Measurements from ENCODE around the gene GPR157. TPM values are rescaled to one million over a fixed set of nuclear protein-coding genes. Genes with fewer than 3 reads are reported as not detected.

Gene GPR157
- total RNA-seq, 1 donor from 2014 or later = 44.0 TPM

DNA sequence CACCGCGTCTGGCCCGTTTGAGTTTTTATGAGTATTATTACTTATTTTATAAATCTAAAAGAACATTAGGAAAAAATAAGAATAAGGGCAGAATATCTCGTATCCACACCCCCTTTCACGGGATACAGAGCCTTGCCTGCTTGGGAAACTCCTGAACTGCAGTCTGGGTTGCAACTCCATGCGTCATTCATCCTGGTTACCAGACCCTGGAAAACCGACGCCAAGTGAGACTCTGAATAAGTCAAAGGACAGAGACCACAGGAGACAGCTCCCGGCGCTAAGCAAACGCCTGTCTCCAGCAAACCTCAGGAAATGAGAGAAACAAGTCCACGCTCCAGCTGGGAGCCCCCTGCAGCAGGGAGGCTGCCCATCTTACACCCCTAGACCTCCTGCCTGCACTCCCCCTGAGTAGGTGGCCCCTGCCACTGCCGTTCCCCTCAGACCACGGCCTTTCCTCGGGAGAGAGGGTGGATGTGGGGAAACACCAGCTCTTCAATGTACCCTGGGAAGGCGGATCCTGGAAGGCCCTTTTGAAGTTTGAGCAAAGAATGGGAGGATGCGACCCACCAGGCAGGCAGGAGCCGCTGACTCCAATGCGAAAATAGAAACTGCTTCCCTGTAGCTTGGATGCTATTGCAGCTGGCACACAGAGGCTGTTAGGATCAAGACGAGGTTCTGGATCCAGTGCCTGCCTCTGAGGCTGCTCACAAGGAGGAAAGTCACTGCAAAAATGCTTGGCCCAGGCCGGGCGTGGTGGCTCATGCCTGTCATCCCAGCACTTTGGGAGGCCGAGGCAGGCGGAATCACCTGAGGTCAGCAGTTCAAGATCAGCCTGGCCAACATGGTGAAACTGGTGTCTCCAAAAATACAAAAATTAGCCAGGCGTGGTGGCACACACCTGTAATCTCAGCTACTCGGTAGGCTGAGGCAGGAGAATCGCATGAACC, 37.7 kb upstream of the GPR157 start:
- DNase-seq (ENCODE audit: low read depth) = no peak
- TF ChIP-seq, protein P1, sequence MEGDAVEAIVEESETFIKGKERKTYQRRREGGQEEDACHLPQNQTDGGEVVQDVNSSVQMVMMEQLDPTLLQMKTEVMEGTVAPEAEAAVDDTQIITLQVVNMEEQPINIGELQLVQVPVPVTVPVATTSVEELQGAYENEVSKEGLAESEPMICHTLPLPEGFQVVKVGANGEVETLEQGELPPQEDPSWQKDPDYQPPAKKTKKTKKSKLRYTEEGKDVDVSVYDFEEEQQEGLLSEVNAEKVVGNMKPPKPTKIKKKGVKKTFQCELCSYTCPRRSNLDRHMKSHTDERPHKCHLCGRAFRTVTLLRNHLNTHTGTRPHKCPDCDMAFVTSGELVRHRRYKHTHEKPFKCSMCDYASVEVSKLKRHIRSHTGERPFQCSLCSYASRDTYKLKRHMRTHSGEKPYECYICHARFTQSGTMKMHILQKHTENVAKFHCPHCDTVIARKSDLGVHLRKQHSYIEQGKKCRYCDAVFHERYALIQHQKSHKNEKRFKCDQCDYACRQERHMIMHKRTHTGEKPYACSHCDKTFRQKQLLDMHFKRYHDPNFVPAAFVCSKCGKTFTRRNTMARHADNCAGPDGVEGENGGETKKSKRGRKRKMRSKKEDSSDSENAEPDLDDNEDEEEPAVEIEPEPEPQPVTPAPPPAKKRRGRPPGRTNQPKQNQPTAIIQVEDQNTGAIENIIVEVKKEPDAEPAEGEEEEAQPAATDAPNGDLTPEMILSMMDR (IDR thresholded peaks at IDR 0.05; ENCODE audit: insufficient read depth, low read length, severe bottlenecking) = no peak
- FAIRE-seq = no peak
- Histone ChIP-seq H3K36me3 (ENCODE audit: control insufficient read depth, insufficient read depth, low read length) (peaks cover 2% of the 10 kb centered on the region), H3K27me3 (ENCODE audit: control insufficient read depth, insufficient read depth, low read length) (no peaks in the 10 kb centered on the region), H3K4me3 (ENCODE audit: low read depth, low read length) (no peak overlapping the region)

DNA sequence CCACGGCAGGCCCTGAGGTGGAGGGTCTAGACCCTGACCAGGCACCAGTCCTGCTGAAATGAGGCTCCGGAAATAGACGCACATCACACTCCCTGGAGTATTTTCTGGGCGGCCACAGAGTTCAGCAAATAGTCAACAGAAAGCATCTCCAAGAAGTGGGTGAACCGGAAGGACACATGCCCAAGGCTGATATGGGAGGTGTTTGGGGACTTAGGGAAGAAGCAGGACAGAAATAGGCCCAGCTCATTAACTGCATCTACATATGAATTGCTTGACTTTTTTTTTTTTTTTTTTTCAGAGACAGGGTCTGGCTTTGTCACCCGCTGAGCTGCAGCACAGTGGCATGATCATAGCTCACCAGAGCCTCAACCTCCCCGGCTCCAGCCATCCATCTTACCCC, 36.5 kb upstream of the GPR157 start:
- TF ChIP-seq, protein P1 (IDR thresholded peaks at IDR 0.05; ENCODE audit: insufficient read depth, low read length, severe bottlenecking) = no peak
- no peaks in the 10 kb centered on the region for H3K27me3 ChIP-seq (ENCODE audit: control insufficient read depth, insufficient read depth, low read length)
- H3K4me3 ChIP-seq (ENCODE audit: low read depth, low read length) = no peak overlapping the region
- H3K36me3 ChIP-seq (ENCODE audit: control insufficient read depth, insufficient read depth, low read length) = peaks cover 2% of the 10 kb centered on the region
- DNase-seq (ENCODE audit: low read depth) (no peak), FAIRE-seq (no peak)

DNA sequence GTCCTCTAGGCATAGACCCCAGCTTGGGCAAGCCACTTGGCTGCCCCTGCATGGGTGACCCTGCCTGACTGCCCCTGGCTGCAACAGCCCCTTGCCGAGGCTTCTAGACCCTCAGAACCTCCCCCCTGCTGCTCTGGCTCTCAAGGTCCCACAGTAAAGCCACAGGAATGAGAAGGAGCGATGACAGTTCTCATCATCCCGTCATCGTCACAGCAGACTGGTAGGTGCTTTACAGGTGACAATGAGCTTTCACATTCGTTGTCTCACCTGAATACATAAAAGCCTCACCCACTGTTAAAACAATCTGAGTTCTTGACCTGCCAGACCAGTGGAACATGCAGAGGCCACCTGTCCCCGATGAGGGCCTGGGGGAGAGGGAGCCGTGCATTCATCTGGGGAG, 36.0 kb upstream of the GPR157 start:
- Histone ChIP-seq H3K27me3 (ENCODE audit: control insufficient read depth, insufficient read depth, low read length) (no peaks in the 10 kb centered on the region), H3K36me3 (ENCODE audit: control insufficient read depth, insufficient read depth, low read length) (peaks cover 3% of the 10 kb centered on the region), H3K4me3 (ENCODE audit: low read depth, low read length) (no peak overlapping the region)
- FAIRE-seq (no peak), DNase-seq (ENCODE audit: low read depth) (no peak)
- TF ChIP-seq, protein P1 (IDR thresholded peaks at IDR 0.05; ENCODE audit: insufficient read depth, low read length, severe bottlenecking) = no peak

- no peak for FAIRE-seq
- peaks cover 2% of the 10 kb centered on the region for H3K36me3 ChIP-seq (ENCODE audit: control insufficient read depth, insufficient read depth, low read length)
- no peak for DNase-seq (ENCODE audit: low read depth)
- no peaks in the 10 kb centered on the region for H3K27me3 ChIP-seq (ENCODE audit: control insufficient read depth, insufficient read depth, low read length)
- no peak overlapping the region for H3K4me3 ChIP-seq (ENCODE audit: low read depth, low read length)
- TF ChIP-seq, protein P1 (IDR thresholded peaks at IDR 0.05; ENCODE audit: insufficient read depth, low read length, severe bottlenecking) = no peak
These were observed 35.6 kb upstream of the GPR157 start for GRCh38 chr1:9164532-9164900.

DNA sequence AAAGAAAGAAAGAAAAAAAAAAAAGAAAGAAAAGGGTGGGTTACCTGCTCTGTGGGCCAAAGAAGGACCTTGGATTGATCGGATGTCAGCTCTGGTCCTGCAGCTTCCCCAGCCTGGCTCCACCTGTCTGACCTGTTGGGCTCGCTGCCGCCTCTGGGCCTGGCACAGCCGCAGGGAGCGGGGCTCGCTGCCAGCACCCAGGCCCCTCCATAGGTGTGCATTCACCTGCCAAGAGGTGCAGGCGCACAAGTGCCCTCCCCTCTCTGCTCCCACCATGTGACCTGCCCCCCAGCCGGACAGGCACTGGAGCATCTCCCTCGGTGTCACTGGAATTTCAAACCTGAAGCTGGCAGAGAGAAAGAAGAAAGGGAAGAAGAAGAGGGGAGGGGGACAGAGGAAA, 33.1 kb upstream of the GPR157 start:
- DNase-seq (ENCODE audit: low read depth) (no peak), FAIRE-seq (no peak)
- Histone ChIP-seq H3K4me3 (ENCODE audit: low read depth, low read length) (no peak overlapping the region), H3K36me3 (ENCODE audit: control insufficient read depth, insufficient read depth, low read length) (peaks cover 2% of the 10 kb centered on the region), H3K27me3 (ENCODE audit: control insufficient read depth, insufficient read depth, low read length) (no peaks in the 10 kb centered on the region)
- TF ChIP-seq, protein P1 (IDR thresholded peaks at IDR 0.05; ENCODE audit: insufficient read depth, low read length, severe bottlenecking) = no peak
